SJSA1 (cell line): Measurements from ENCODE around the gene ARHGAP4. TPM values are rescaled to one million over a fixed set of nuclear protein-coding genes. Genes with fewer than 3 reads are reported as not detected.

Experiments
- DNase-seq, 2 experiments: peaks; one replicate each; pipeline ENCODE4 v3.0.0-alpha.2; 2015 to 2020; ENCODE audit warnings: low spot score in 2 of 2, low read depth in 1 of 2
- H3K27ac ChIP-seq: fragments of 250-450 bp; sonication (Bioruptor Pico); 2 replicates; pipeline ENCODE4 v1.5.1; 2020; ENCODE audit warnings: mild to moderate bottlenecking, moderate library complexity
- H3K27me3 ChIP-seq: fragments of 250-450 bp; sonication (Bioruptor Pico); replicated peaks from 2 replicates; pipeline ENCODE4 v1.5.1; 2020; ENCODE audit warnings: mild to moderate bottlenecking, moderate library complexity
- H3K36me3 ChIP-seq: fragments of 250-450 bp; sonication (Bioruptor Pico); 2 replicates; pipeline ENCODE4 v1.5.1; 2020; ENCODE audit warnings: mild to moderate bottlenecking
- H3K4me1 ChIP-seq: fragments of 250-450 bp; sonication (Bioruptor Pico); replicated peaks from 2 replicates; pipeline ENCODE4 v1.6.1; 2021; ENCODE audit warnings: mild to moderate bottlenecking
- H3K4me3 ChIP-seq: fragments of 250-450 bp; sonication (Bioruptor Pico); 2 replicates; pipeline ENCODE4 v1.5.1; 2020; ENCODE audit warnings: mild to moderate bottlenecking
- H3K9me3 ChIP-seq: fragments of 250-450 bp; sonication (Bioruptor Pico); replicated peaks from 2 replicates; pipeline ENCODE4 v1.5.1; 2020; ENCODE audit warnings: mild to moderate bottlenecking
- total RNA-seq: library from RNA; depleted of rRNA; stranded (reverse); fragments of >200 nt; shearing (Covaris generic); gene quantifications from 2 replicates; pipeline ENCODE4 v1.2.3, GENCODE V29; 2014

Gene ARHGAP4
- total RNA-seq, 1 experiment from 2014 or later, result 0.63 TPM

DNA sequence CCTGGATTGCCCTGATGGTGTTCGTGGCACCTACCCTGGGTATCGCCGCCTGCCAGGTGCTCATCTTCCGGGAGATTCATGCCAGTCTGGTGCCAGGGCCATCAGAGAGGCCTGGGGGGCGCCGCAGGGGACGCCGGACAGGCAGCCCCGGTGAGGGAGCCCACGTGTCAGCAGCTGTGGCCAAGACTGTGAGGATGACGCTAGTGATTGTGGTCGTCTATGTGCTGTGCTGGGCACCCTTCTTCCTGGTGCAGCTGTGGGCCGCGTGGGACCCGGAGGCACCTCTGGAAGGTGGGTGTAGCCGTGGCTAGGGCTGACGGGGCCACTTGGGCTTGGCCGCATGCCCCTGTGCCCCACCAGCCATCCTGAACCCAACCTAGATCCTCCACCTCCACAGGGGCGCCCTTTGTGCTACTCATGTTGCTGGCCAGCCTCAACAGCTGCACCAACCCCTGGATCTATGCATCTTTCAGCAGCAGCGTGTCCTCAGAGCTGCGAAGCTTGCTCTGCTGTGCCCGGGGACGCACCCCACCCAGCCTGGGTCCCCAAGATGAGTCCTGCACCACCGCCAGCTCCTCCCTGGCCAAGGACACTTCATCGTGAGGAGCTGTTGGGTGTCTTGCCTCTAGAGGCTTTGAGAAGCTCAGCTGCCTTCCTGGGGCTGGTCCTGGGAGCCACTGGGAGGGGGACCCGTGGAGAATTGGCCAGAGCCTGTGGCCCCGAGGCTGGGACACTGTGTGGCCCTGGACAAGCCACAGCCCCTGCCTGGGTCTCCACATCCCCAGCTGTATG lies 19.7 kb downstream of the ARHGAP4 start:
- Histone ChIP-seq H3K27me3 (no peaks in the 10 kb centered on the region), H3K36me3 (no peaks in the 10 kb centered on the region), H3K9me3 (no peaks in the 10 kb centered on the region), H3K4me1 (peaks cover 1% of the 10 kb centered on the region; the same call in 1 of the 2 replicates), H3K27ac (no peak overlapping the region), H3K4me3 (no peak overlapping the region)
- no peak for DNase-seq

DNA sequence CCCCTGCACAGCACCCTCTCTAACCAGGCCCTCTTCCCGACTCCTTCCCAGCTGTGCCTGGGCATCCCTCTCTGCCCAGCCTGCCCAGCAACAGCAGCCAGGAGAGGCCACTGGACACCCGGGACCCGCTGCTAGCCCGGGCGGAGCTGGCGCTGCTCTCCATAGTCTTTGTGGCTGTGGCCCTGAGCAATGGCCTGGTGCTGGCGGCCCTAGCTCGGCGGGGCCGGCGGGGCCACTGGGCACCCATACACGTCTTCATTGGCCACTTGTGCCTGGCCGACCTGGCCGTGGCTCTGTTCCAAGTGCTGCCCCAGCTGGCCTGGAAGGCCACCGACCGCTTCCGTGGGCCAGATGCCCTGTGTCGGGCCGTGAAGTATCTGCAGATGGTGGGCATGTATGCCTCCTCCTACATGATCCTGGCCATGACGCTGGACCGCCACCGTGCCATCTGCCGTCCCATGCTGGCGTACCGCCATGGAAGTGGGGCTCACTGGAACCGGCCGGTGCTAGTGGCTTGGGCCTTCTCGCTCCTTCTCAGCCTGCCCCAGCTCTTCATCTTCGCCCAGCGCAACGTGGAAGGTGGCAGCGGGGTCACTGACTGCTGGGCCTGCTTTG lies 20.5 kb downstream of the ARHGAP4 start:
- Histone ChIP-seq H3K36me3 (no peaks in the 10 kb centered on the region), H3K4me1 (peaks cover 4% of the 10 kb centered on the region; the same call in 1 of the 2 replicates), H3K9me3 (no peaks in the 10 kb centered on the region), H3K27me3 (no peaks in the 10 kb centered on the region), H3K4me3 (no peak overlapping the region), H3K27ac (no peak overlapping the region)
- DNase-seq, result no peak

DNA sequence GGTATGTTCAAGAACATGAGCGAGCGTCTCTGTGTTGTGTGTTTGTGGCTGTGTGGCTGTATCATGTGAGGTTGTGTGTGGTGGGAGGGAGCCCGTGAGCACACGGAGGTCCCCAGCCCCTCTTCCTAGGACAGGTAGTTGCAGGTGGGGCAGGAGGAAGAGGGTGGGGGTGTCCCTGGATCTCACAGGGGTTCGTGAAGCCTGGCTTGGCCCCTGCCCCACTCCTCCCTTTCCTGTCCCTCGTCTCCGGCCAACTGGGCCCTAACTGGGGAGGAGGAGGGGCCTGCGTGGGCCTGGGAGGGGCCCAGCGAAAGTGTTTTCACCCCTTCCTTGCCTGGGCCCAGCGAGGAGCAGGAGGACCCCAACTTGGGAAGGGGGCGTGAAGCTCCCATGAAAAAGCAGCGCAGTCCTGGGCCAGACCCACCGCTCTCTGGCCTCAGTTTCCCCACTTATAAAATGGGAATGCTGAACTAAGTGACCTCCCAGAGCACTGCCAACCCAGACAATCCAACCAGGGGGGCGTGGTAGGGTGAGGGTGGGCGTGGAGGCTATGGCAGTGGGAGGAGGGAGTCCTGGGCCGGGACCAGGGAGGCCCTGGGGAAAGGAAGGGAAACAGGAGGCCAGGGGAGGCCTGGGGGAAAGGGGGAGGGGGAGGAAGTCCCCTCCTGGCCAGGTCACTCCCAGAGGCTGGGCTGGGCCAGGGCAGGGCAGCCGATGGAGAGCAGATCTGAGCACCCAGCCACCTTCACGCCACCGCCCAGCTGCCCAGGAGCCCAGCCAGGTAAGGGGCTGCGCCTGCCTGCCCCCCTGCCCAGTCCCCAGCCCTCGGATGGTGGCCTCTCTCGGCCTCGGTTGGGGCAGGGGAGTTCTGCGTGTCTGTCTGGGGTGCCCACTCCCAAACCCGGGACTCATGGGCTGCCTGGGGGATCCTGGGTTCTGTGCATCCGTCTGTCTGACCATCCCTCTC lies 21.8 kb downstream of the ARHGAP4 start, which contains the start of gene AVPR2:
Gene AVPR2, plus strand, starts transcription at position 683 of the 967 bp plus-strand sequence. CDS start 473 bp downstream, outside the sequence.
- DNase-seq, result no peak
- no peak within 1 kb of the TSS for H3K27ac ChIP-seq
- no peaks in the 10 kb centered on the region for H3K9me3 ChIP-seq

DNA sequence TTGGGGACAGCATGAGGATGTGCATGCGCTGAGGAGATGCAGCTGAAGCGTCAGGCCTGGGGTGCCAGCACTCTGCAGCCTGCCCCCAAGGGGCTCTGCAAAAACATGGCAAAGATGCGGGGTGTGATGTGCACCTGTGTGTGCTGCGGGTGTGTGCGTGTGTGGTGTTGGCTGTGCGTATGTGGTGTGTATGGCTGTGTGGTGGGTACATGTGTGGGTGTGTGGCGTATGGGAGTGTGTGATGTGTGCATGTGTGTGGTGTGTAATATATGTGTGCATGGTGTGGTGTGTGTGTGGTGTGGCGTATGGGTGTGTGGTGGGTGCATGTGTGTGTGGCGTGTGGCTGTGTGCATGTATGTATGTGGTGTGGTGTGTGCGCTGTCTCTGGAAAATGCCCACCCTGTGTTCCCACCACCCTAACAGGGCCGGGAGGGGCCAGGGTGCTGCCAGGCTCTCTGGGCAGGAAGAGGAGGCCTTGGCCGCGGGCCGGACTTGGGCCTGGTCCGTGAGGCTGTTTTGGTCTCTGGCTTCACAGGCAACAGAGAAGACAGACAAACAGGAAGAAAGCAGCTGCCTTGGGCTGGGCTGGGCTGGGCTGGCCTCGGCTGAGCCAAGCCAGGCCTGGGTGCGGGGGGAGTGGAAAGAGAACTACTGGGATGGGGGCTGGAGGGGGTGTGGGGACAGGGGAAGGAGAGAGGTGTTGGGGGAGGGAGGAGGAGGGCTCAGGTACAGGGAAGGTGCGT lies 22.7 kb downstream of the ARHGAP4 start:
- Histone ChIP-seq H3K9me3 (no peaks in the 10 kb centered on the region), H3K4me3 (no peak overlapping the region), H3K36me3 (no peaks in the 10 kb centered on the region), H3K4me1 (peaks cover 4% of the 10 kb centered on the region; the same call in 1 of the 2 replicates), H3K27me3 (no peaks in the 10 kb centered on the region), H3K27ac (no peak overlapping the region)
- DNase-seq, result no peak

More for the DNA sequence above, 21.8 kb downstream of the ARHGAP4 start, which contains the start of gene AVPR2:
- Histone ChIP-seq H3K4me3 (no peak within 1 kb of the TSS), H3K27me3 (no peaks in the 10 kb centered on the region), H3K4me1 (peaks cover 4% of the 10 kb centered on the region; the same call in 1 of the 2 replicates), H3K36me3 (no peaks in the 10 kb centered on the region)

DNA sequence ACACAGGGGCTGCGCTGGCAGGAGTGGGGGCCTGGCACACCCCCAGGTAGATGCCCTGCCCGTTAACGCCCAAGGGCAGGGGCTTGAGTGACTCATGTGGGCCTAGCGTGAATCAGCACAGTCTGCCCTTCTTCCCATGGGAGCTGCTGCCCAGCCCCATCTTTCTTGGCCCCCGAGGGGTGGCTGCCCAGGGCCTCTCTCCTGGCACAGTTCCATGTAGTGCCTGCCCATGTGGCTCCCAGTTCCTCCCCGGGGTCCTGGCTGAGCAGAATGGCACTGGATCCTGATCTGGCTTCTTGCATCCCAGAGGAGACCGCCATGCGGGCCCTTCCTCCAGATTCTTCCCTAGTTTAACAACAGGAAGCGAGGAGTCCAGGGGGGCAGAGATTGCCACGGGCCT lies 23.7 kb downstream of the ARHGAP4 start:
- Histone ChIP-seq H3K9me3 (no peaks in the 10 kb centered on the region), H3K36me3 (no peaks in the 10 kb centered on the region), H3K4me3 (no peak overlapping the region), H3K4me1 (peaks cover 4% of the 10 kb centered on the region; the same call in 1 of the 2 replicates), H3K27ac (no peak overlapping the region), H3K27me3 (no peaks in the 10 kb centered on the region)
- DNase-seq, result no peak

DNA sequence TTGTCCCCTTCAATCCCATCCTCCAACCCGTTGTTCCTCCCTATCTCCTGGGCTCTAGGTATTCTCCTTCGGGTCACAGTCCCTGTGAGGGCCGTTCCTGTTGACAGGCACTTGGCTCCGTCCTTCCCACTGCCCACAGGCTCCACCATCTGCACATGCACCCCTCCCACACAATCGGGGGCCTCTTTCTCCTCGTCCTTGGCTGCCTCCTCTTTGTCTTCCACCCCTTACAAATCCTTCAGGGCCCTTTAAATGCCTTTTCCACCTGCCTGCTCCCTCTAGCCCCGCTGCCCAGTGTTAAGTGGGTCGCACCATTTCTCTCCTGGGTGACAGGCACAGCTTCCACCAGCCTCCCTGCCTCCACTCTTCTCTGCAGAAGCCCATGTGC lies 24.3 kb downstream of the ARHGAP4 start:
- Histone ChIP-seq H3K27me3 (no peaks in the 10 kb centered on the region), H3K27ac (no peak overlapping the region), H3K4me1 (peaks cover 4% of the 10 kb centered on the region; the same call in 1 of the 2 replicates), H3K4me3 (no peak overlapping the region), H3K9me3 (no peaks in the 10 kb centered on the region), H3K36me3 (no peaks in the 10 kb centered on the region)
- no peak for DNase-seq

DNA sequence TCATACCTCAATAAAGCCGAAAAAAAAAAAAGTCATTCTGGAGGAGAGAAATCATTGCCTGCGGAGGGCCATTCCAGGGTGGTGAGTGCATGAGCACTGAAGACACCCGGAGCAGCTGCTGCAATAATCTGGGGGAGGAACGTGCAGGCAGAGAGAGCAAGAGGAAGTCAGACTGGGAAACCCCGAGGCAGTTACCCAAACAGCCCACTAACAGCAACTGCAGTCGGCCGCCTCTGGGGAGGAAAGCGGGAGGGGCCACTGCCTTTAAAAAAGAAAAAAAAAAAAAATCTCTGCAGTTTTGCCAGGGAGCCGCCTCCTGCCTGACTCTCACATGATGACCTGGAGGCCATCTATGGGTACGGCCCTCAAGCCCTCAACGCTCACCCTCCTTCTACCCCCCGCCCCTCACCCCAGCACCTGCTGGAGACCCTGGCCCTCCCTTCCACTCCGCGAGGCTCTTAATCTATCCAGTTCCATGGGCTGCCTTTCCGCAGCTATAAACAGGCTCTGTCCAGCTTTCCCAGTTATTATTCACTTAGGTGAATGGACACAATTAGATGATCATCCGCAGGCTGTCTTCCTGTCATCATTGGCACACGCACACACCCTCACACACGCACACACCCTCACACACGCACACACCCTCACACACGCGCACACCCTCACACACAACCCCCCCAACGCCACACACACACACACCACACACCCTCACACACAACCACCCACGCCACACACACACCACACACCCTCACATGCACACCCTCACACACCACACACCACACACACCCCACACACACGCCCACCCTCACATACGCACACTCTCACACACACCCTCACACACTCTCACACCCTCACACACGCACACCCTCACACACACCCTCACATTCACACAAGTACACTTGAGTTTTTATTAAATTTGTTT lies 25.0 kb downstream of the ARHGAP4 start:
- H3K4me3 ChIP-seq, result no peak overlapping the region
- H3K27me3 ChIP-seq, result no peaks in the 10 kb centered on the region
- no peak overlapping the region for H3K27ac ChIP-seq
- H3K9me3 ChIP-seq, result no peaks in the 10 kb centered on the region
- peak; percentile 31 to 59 for DNase-seq
- peaks cover 4% of the 10 kb centered on the region; the same call in 1 of the 2 replicates for H3K4me1 ChIP-seq
- no peaks in the 10 kb centered on the region for H3K36me3 ChIP-seq

DNA sequence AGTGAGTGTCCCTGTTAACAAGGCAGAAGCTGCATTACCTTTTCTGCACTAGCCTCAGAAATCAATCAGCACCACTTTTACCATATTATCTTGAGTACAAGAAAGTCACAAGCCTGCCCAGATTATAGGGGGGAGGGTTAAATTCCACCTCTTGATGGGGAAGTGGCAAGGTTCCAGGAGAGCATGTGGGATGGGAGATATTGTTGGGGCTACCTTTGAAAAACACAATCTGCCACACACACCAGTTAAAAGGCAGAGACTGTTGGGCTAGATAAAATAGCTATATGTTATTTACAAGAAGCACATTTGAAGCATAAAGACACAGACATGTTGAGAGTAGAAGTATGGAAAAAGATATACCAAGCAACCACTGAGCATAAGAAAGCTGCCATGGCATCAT lies 28.2 kb downstream of the ARHGAP4 start:
- DNase-seq, result no peak
- H3K4me3 ChIP-seq, result no peak overlapping the region
- no peaks in the 10 kb centered on the region for H3K36me3 ChIP-seq
- H3K9me3 ChIP-seq, result no peaks in the 10 kb centered on the region
- H3K4me1 ChIP-seq, result peaks cover 4% of the 10 kb centered on the region; the same call in 1 of the 2 replicates
- no peaks in the 10 kb centered on the region for H3K27me3 ChIP-seq
- no peak overlapping the region for H3K27ac ChIP-seq

DNA sequence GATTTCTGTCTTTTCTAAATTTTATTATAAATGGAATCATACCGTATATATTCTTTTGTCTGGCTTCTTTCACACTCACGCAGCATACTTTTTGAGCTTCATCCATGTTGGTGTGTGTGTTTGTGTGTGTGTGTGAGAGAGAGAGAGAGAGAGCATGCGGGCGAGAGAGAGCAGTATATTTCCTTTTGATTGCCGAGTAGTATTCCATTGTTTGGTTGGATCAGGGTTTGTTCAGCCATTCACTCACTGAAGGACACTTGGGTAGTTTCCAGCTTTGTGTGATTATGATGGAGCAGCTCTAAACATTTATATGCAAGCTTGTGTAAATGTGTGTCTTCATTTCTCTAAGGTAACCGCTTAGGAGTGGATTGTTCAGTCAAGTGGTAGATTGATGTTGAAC lies 36.9 kb downstream of the ARHGAP4 start:
- H3K4me1 ChIP-seq, result no peaks in the 10 kb centered on the region
- peaks cover 9% of the 10 kb centered on the region; the same call in 1 of the 2 replicates for H3K27me3 ChIP-seq
- H3K36me3 ChIP-seq, result no peaks in the 10 kb centered on the region
- no peak for DNase-seq
- H3K27ac ChIP-seq, result no peak overlapping the region
- no peaks in the 10 kb centered on the region for H3K9me3 ChIP-seq
- H3K4me3 ChIP-seq, result no peak overlapping the region

DNA sequence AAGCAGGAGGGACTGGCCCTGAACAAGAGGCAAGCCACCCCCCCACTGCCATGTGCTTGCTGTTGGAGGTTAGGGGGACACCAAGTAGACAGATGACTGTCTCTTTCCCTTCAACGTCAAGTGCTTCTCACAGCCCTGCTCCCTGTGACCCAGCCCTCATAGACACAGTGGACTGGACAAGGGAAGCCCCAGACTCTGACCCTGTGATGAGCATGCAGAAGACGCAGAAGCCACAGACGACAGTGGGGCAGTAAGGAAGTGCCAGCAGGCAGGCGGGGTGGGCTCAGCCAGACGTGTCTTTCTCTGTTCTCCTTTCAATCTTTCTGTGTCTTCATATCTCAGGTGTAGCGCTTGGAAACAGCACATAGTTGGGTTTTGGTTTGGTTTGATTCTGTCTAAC lies 37.7 kb downstream of the ARHGAP4 start:
- no peak overlapping the region for H3K4me3 ChIP-seq
- no peak for DNase-seq
- no peaks in the 10 kb centered on the region for H3K9me3 ChIP-seq
- no peaks in the 10 kb centered on the region for H3K4me1 ChIP-seq
- H3K36me3 ChIP-seq, result no peaks in the 10 kb centered on the region
- no peak overlapping the region for H3K27ac ChIP-seq
- H3K27me3 ChIP-seq, result peaks cover 9% of the 10 kb centered on the region; the same call in 1 of the 2 replicates

DNA sequence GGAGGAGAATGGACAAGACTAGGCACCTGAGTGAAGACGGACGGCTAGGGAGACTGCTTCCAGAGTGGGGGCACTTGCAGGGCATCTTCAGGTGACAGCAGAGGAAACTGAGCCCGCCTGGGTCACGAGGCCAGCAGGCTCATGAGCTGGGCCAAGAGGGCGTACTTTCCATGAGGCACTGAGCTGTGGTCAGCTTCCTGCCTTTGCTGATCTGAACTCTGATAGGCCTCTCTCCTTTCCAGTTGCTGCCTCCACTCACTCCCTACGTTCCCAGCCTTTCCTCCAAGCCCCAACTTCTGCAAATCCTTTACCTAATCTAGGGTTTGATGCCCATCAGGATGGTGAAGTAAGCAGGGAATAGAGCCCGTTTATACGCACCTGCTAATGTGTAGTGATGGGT lies 38.7 kb downstream of the ARHGAP4 start:
- Histone ChIP-seq H3K9me3 (no peaks in the 10 kb centered on the region), H3K27me3 (peaks cover 9% of the 10 kb centered on the region; the same call in 1 of the 2 replicates), H3K36me3 (no peaks in the 10 kb centered on the region), H3K4me3 (no peak overlapping the region), H3K4me1 (no peaks in the 10 kb centered on the region), H3K27ac (no peak overlapping the region)
- DNase-seq, result no peak

DNA sequence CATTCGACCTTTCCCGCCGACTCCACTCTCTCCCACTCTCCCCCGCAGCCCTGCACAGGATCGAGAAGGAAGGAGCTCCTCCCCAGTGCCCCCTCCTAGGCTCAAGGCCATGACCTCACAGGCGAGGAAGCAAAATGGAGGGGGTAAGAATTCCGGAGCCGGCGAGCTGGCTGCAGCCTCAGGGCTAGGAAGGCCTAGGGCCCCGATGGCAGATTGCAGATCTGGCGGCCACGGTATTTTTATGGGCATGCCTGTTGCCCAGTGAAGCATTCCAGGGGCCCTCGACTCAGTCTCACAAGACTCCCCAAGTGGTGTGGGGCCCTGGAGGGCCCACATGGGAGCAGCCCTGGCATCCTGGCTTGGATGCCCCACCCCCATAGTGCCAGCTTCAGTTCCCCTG lies 39.1 kb downstream of the ARHGAP4 start:
- H3K4me1 ChIP-seq, result no peaks in the 10 kb centered on the region
- H3K36me3 ChIP-seq, result no peaks in the 10 kb centered on the region
- no peak overlapping the region for H3K4me3 ChIP-seq
- H3K27me3 ChIP-seq, result peaks cover 9% of the 10 kb centered on the region; the same call in 1 of the 2 replicates
- H3K27ac ChIP-seq, result no peak overlapping the region
- no peaks in the 10 kb centered on the region for H3K9me3 ChIP-seq
- DNase-seq, result no peak
